ENCODE data around the gene PCDHB8. TPM values are rescaled to one million over a fixed set of nuclear protein-coding genes. Genes with fewer than 3 reads are reported as not detected.
"Not testable (repeated sequence)": the region's sequence is repeated elsewhere in the genome, so short reads cannot be mapped to it uniquely, and the experiment has no call there.

PCDHB8 gene
- total RNA-seq, 2 donors from 2014 or later = 2.6 to 6.1 TPM

- ATAC-seq; DNase-seq; intact Hi-C loops (cut with DNase I): not testable (repeated sequence)
These were observed 2.3 kb downstream of the PCDHB8 start for GRCh38 chr5:141179876-141180275.

- intact Hi-C loops (cut with DNase I) = no loop called here
- ATAC-seq (no peak), DNase-seq (no peak)
These were observed 2.7 kb downstream of the PCDHB8 start for GRCh38 chr5:141180313-141180712.

- DNase-seq = no peak
- peak; percentile 50 to 73 for ATAC-seq
- intact Hi-C loops (cut with DNase I) = no loop called here
These were observed 4.7 kb downstream of the PCDHB8 start, which contains the start of gene PCDHB16 for GRCh38 chr5:141182248-141182647. PCDHB16 (plus strand) TSS chr5:141182387; CDS start chr5:141182560, 173 bp downstream.

- DNase-seq; ATAC-seq; intact Hi-C loops (cut with DNase I): not testable (repeated sequence)
These were observed 6.7 kb downstream of the PCDHB8 start for GRCh38 chr5:141184117-141184855.

- intact Hi-C loops (cut with DNase I) = no loop called here
- no peak for ATAC-seq
- DNase-seq = no peak
These were observed 9.4 kb downstream of the PCDHB8 start, which contains the start of gene PCDHB9 for GRCh38 chr5:141186897-141187512. PCDHB9 (plus strand) TSS chr5:141187161; CDS start chr5:141187319, 158 bp downstream.

- ATAC-seq; intact Hi-C loops (cut with DNase I); DNase-seq: not testable (repeated sequence)
These were observed 11.1 kb downstream of the PCDHB8 start for GRCh38 chr5:141188682-141189081.

GRCh38 chr5:141189131-141189530 lies 11.5 kb downstream of the PCDHB8 start:
- DNase-seq; intact Hi-C loops (cut with DNase I); ATAC-seq: not testable (repeated sequence)

- ATAC-seq = no peak
- intact Hi-C loops (cut with DNase I) = no loop called here
These were observed 14.6 kb downstream of the PCDHB8 start, which contains the start of gene PCDHB10 for GRCh38 chr5:141192110-141192725. PCDHB10 (plus strand) TSS chr5:141192353; CDS start chr5:141192553, 200 bp downstream.

GRCh38 chr5:141194332-141194731 lies 16.7 kb downstream of the PCDHB8 start:
- ATAC-seq; DNase-seq; intact Hi-C loops (cut with DNase I): not testable (repeated sequence)

More at GRCh38 chr5:141192110-141192725, 14.6 kb downstream of the PCDHB8 start, which contains the start of gene PCDHB10:
- peak; percentile 29 for DNase-seq

- ATAC-seq (no peak), DNase-seq (no peak)
- intact Hi-C loops (cut with DNase I) = no loop called here
These were observed 18.8 kb downstream of the PCDHB8 start for GRCh38 chr5:141196363-141196762.

GRCh38 chr5:141199359-141200235 lies 22.0 kb downstream of the PCDHB8 start, which contains the start of gene PCDHB11:
PCDHB11 (plus strand) TSS chr5:141199627; CDS start chr5:141199775, 148 bp downstream.
- ATAC-seq (no peak), DNase-seq (no peak)
- intact Hi-C loops (cut with DNase I) = loop anchor here in 1 of 2 donors (10.0 kb wide), 1 partner anchor 155 kb away; the partner anchor contains the start of genes PCDHGA4, PCDHGB1 and PCDHGB2

GRCh38 chr5:141201126-141201525 lies 23.5 kb downstream of the PCDHB8 start:
- not testable (repeated sequence) for DNase-seq, ATAC-seq
- intact Hi-C loops (cut with DNase I) = loop anchor here in 1 of 2 donors (10.0 kb wide), 1 partner anchor 154 kb away; the partner anchor contains the start of genes PCDHGA4, PCDHGB1 and PCDHGB2

GRCh38 chr5:141201646-141202045 lies 24.1 kb downstream of the PCDHB8 start:
- DNase-seq, ATAC-seq: not testable (repeated sequence)
- intact Hi-C loops (cut with DNase I) = loop anchor here in 1 of 2 donors (10.0 kb wide), 1 partner anchor 153 kb away; the partner anchor contains the start of genes PCDHGA4, PCDHGB1 and PCDHGB2

- DNase-seq (no peak), ATAC-seq (no peak)
- intact Hi-C loops (cut with DNase I) = loop anchor here in 1 of 2 donors (10.0 kb wide), 1 partner anchor 146 kb away; the partner anchor contains the start of genes PCDHGA4, PCDHGB1 and PCDHGB2
These were observed 30.9 kb downstream of the PCDHB8 start, which contains the start of gene PCDHB12 for GRCh38 chr5:141208478-141208877. PCDHB12 (plus strand) TSS chr5:141208719; CDS start chr5:141208908, 189 bp downstream.

GRCh38 chr5:141210281-141210680 lies 32.7 kb downstream of the PCDHB8 start:
- intact Hi-C loops (cut with DNase I) = loop anchor here in 1 of 2 donors (10.0 kb wide), 1 partner anchor 365 kb away; no protein-coding TSS in a partner anchor

GRCh38 chr5:141210849-141211248 lies 33.3 kb downstream of the PCDHB8 start:
- intact Hi-C loops (cut with DNase I) = loop anchor here in 1 of 2 donors (10.0 kb wide), 1 partner anchor 364 kb away; no protein-coding TSS in a partner anchor

More at GRCh38 chr5:141210281-141210680, 32.7 kb downstream of the PCDHB8 start:
- DNase-seq, ATAC-seq: not testable (repeated sequence)

GRCh38 chr5:141213656-141214339 lies 36.2 kb downstream of the PCDHB8 start, which contains the start of gene PCDHB13:
PCDHB13 (plus strand) TSS chr5:141213919; CDS start chr5:141214124, 205 bp downstream.
- intact Hi-C loops (cut with DNase I) = loop anchor here in 1 of 2 donors (10.0 kb wide), 1 partner anchor 361 kb away; no protein-coding TSS in a partner anchor
- DNase-seq = peak; percentile 73
- ATAC-seq = peak; percentile 75 to 79

More at GRCh38 chr5:141210849-141211248, 33.3 kb downstream of the PCDHB8 start:
- not testable (repeated sequence) for DNase-seq, ATAC-seq
